Sigmoid colon (tissue), 4 donors: ENCODE measurements around the gene AHCYL2.

Experiments
- POLR2A ChIP-seq, 2 donors: fragments of 450-650 bp; IDR thresholded peaks; one replicate each; pipeline ENCODE4 v1.6.1; 2016; ENCODE audit warnings: antibody characterized with exemption in 2 of 2, mild to moderate bottlenecking in 2 of 2, moderate library complexity in 2 of 2
- POLR2AphosphoS5 ChIP-seq, 4 donors: sonication (generic); formaldehyde crosslinking; IDR thresholded peaks; one replicate each; pipeline ENCODE4 v1.6.1; 2017; ENCODE audit warnings: antibody characterized with exemption in 4 of 4
- TF ChIP-seq, protein P1 (sequence below), 4 experiments: fragments of 450-650 bp in 3 of 4; fragments of 200-600 bp in 1 of 4; IDR thresholded peaks; one replicate each; pipeline ENCODE4 v1.5.1; 2016 to 2019; ENCODE audit warnings: antibody characterized with exemption in 4 of 4, mild to moderate bottlenecking in 3 of 4, moderate library complexity in 2 of 4

DNA sequence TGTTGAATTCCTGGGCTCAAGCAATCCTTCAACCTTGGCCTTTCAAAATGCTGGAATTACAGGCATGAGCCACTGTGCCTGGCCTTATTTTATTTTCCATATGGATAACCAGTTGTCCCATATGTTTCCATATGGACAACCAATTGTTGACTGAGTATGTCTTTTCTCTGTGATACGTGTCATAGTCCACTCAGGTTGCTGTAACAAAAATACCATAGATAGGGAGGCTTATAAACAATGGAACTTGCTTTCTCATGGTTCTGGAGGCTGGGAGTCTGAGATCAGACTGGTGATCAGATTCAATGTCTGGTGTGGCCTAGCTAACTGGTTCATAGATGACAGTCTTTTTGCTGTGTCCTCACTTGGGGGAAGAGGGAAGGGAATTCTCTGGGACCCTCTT lies 19.4 kb downstream of the AHCYL2 start:
- TF ChIP-seq POLR2A (IDR thresholded peaks at IDR 0.05) = no peak
- no peak for TF ChIP-seq POLR2AphosphoS5 (IDR thresholded peaks at IDR 0.05)
- TF ChIP-seq, protein P1, sequence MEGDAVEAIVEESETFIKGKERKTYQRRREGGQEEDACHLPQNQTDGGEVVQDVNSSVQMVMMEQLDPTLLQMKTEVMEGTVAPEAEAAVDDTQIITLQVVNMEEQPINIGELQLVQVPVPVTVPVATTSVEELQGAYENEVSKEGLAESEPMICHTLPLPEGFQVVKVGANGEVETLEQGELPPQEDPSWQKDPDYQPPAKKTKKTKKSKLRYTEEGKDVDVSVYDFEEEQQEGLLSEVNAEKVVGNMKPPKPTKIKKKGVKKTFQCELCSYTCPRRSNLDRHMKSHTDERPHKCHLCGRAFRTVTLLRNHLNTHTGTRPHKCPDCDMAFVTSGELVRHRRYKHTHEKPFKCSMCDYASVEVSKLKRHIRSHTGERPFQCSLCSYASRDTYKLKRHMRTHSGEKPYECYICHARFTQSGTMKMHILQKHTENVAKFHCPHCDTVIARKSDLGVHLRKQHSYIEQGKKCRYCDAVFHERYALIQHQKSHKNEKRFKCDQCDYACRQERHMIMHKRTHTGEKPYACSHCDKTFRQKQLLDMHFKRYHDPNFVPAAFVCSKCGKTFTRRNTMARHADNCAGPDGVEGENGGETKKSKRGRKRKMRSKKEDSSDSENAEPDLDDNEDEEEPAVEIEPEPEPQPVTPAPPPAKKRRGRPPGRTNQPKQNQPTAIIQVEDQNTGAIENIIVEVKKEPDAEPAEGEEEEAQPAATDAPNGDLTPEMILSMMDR (IDR thresholded peaks at IDR 0.05) = no peak
